OCI-LY3 (cell line): Measurements from ENCODE around the gene NPPA.

ENCODE experiments used
- H2AFZ ChIP-seq: fragments of 200-600, 300-600 bp; shearing (Covaris generic); 2 replicates; pipeline ENCODE4 v1.6.0; 2014; ENCODE audit warnings: antibody characterized with exemption, low read depth, low read length
- H3K27ac ChIP-seq: fragments of 200-600, 300-600 bp; sonication (generic); 2 replicates; pipeline ENCODE4 v1.5.1; 2014; ENCODE audit warnings: mild to moderate bottlenecking, low read length, moderate library complexity, mixed read lengths
- H3K27me3 ChIP-seq: fragments of 200-600, 300-600 bp; sonication (generic); 2 replicates; pipeline ENCODE4 v1.6.1; 2014; ENCODE audit warnings: low read depth, low read length, mixed read lengths
- H3K36me3 ChIP-seq: fragments of 200-600, 300-600 bp; sonication (generic); replicated peaks from 2 replicates; pipeline ENCODE3; 2014; ENCODE audit warnings: low read depth, low read length, mixed read lengths
- H3K4me1 ChIP-seq: fragments of 300-600, 200-600 bp; sonication (generic); 2 replicates; pipeline ENCODE4 v1.6.1; 2014; ENCODE audit warnings: low read length, mixed read lengths
- H3K4me2 ChIP-seq: fragments of 200-600, 300-600 bp; sonication (generic); 2 replicates; pipeline ENCODE4 v1.6.1; 2014; ENCODE audit warnings: low read length, mixed read lengths
- H3K4me3 ChIP-seq: fragments of 300-600, 200-600 bp; sonication (generic); 2 replicates; pipeline ENCODE4 v1.5.1; 2014; ENCODE audit warnings: antibody characterized with exemption, mild to moderate bottlenecking, low read length, moderate library complexity
- H3K79me2 ChIP-seq: fragments of 300-600, 200-600 bp; shearing (Covaris generic); 2 replicates; pipeline ENCODE4 v1.6.1; 2014; ENCODE audit warnings: mild to moderate bottlenecking, low read length, mixed read lengths
- H3K9ac ChIP-seq: fragments of 300-600, 200-600 bp; shearing (Covaris generic); 2 replicates; pipeline ENCODE4 v1.6.0; 2014; ENCODE audit warnings: mild to moderate bottlenecking, low read length, moderate library complexity
- H3K9me3 ChIP-seq: fragments of 200-600, 300-600 bp; shearing (Covaris generic); 2 replicates; pipeline ENCODE4 v1.6.1; 2014; ENCODE audit warnings: low read length, mixed read lengths; ENCODE audit not compliant: insufficient read depth
- H4K20me1 ChIP-seq: fragments of 200-600, 300-600 bp; sonication (generic); 2 replicates; pipeline ENCODE4 v1.6.1; 2016; ENCODE audit warnings: low read length, mixed read lengths; ENCODE audit not compliant: insufficient read depth
- EZH2phosphoT487 ChIP-seq: fragments of 200-600 bp; shearing (Covaris generic); IDR thresholded peaks from 2 replicates; pipeline ENCODE4 v1.6.1; 2018; ENCODE audit warnings: antibody characterized with exemption, mixed run types, low read depth
- TF ChIP-seq, protein P1 (sequence below): fragments of 200-600, 300-600 bp; sonication (generic); IDR thresholded peaks from 2 replicates; pipeline ENCODE4 v1.5.1; 2014; ENCODE audit warnings: antibody characterized with exemption, low read length, low read depth

NPPA gene

GRCh38 chr1:11872545-11872944, 25.0 kb upstream of the NPPA start:
- no peak for TF ChIP-seq EZH2phosphoT487
- TF ChIP-seq, protein P1, sequence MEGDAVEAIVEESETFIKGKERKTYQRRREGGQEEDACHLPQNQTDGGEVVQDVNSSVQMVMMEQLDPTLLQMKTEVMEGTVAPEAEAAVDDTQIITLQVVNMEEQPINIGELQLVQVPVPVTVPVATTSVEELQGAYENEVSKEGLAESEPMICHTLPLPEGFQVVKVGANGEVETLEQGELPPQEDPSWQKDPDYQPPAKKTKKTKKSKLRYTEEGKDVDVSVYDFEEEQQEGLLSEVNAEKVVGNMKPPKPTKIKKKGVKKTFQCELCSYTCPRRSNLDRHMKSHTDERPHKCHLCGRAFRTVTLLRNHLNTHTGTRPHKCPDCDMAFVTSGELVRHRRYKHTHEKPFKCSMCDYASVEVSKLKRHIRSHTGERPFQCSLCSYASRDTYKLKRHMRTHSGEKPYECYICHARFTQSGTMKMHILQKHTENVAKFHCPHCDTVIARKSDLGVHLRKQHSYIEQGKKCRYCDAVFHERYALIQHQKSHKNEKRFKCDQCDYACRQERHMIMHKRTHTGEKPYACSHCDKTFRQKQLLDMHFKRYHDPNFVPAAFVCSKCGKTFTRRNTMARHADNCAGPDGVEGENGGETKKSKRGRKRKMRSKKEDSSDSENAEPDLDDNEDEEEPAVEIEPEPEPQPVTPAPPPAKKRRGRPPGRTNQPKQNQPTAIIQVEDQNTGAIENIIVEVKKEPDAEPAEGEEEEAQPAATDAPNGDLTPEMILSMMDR: no peak
- Histone ChIP-seq H3K27ac (no peak overlapping the region), H3K79me2 (no peaks in the 10 kb centered on the region), H3K9ac (no peak overlapping the region), H3K9me3 (no peaks in the 10 kb centered on the region), H3K4me2 (no peak overlapping the region), H3K4me3 (no peak overlapping the region), H2AFZ (no peak overlapping the region), H4K20me1 (no peaks in the 10 kb centered on the region), H3K27me3 (0 out of 2 replicates have a peak, but pooled peaks cover 6% of the 10 kb centered on the region), H3K4me1 (no peaks in the 10 kb centered on the region), H3K36me3 (no peaks in the 10 kb centered on the region)

GRCh38 chr1:11869650-11870207, 22.1 kb upstream of the NPPA start:
- no peak overlapping the region for H3K4me2 ChIP-seq
- H3K9ac ChIP-seq: no peak overlapping the region
- H3K4me3 ChIP-seq: no peak overlapping the region
- no peaks in the 10 kb centered on the region for H4K20me1 ChIP-seq
- no peaks in the 10 kb centered on the region for H3K36me3 ChIP-seq
- H2AFZ ChIP-seq: no peak overlapping the region
- TF ChIP-seq EZH2phosphoT487: no peak
- H3K4me1 ChIP-seq: no peaks in the 10 kb centered on the region
- H3K9me3 ChIP-seq: no peaks in the 10 kb centered on the region
- 0 out of 2 replicates have a peak, but pooled peaks cover 6% of the 10 kb centered on the region for H3K27me3 ChIP-seq
- no peak overlapping the region for H3K27ac ChIP-seq
- H3K79me2 ChIP-seq: no peaks in the 10 kb centered on the region

- Histone ChIP-seq H3K9me3 (no peaks in the 10 kb centered on the region), H3K79me2 (no peaks in the 10 kb centered on the region), H3K27me3 (0 out of 2 replicates have a peak, but pooled peaks cover 6% of the 10 kb centered on the region), H3K9ac (no peak overlapping the region), H2AFZ (no peak overlapping the region), H3K4me3 (no peak overlapping the region), H3K4me2 (no peak overlapping the region), H3K27ac (no peak overlapping the region), H3K4me1 (no peaks in the 10 kb centered on the region), H3K36me3 (no peaks in the 10 kb centered on the region), H4K20me1 (no peaks in the 10 kb centered on the region)
- no peak for TF ChIP-seq EZH2phosphoT487
- TF ChIP-seq, protein P1: no peak
These were observed 21.5 kb upstream of the NPPA start for GRCh38 chr1:11869104-11869503.

- Histone ChIP-seq H3K4me3 (no peak overlapping the region), H3K4me2 (no peak overlapping the region), H3K9ac (no peak overlapping the region), H4K20me1 (no peaks in the 10 kb centered on the region), H3K79me2 (no peaks in the 10 kb centered on the region), H3K27me3 (0 out of 2 replicates have a peak, but pooled peaks cover 6% of the 10 kb centered on the region), H2AFZ (no peak overlapping the region), H3K27ac (no peak overlapping the region), H3K36me3 (no peaks in the 10 kb centered on the region), H3K9me3 (no peaks in the 10 kb centered on the region), H3K4me1 (no peaks in the 10 kb centered on the region)
- TF ChIP-seq EZH2phosphoT487: no peak
- TF ChIP-seq, protein P1: no peak
These were observed 20.9 kb upstream of the NPPA start for GRCh38 chr1:11868331-11868980.
